GM12801 (cell line): Measurements from ENCODE around the gene MPI.

ENCODE experiments used
- CTCF ChIP-seq: IDR thresholded peaks from one replicate; pipeline ENCODE4 v1.5.1; 2011; ENCODE audit warnings: control low read depth; ENCODE audit not compliant: insufficient read length; ENCODE audit errors: extremely low read depth

Gene MPI

GRCh38 chr15:74844319-74845207 is 45.3 kb upstream of the MPI start:
- TF ChIP-seq CTCF = no peak

GRCh38 chr15:74845208-74845568 is 44.7 kb upstream of the MPI start:
- TF ChIP-seq CTCF = no peak

GRCh38 chr15:74845581-74845980 is 44.3 kb upstream of the MPI start:
- TF ChIP-seq CTCF = no peak

GRCh38 chr15:74847432-74847831 is 42.4 kb upstream of the MPI start:
- no peak for TF ChIP-seq CTCF

GRCh38 chr15:74850393-74850792 is 39.4 kb upstream of the MPI start:
- no peak for TF ChIP-seq CTCF

- TF ChIP-seq CTCF = no peak
These were observed 37.9 kb upstream of the MPI start for GRCh38 chr15:74851960-74852359.

GRCh38 chr15:74854453-74855022 is 35.3 kb upstream of the MPI start:
- TF ChIP-seq CTCF = no peak
